ENCODE measurements around the gene VDAC2. TPM values are rescaled to one million over a fixed set of nuclear protein-coding genes. Genes with fewer than 3 reads are reported as not detected.

VDAC2 gene
- total RNA-seq, 4 donors from 2014 or later = 52.1 to 234 (median 149) TPM

DNA sequence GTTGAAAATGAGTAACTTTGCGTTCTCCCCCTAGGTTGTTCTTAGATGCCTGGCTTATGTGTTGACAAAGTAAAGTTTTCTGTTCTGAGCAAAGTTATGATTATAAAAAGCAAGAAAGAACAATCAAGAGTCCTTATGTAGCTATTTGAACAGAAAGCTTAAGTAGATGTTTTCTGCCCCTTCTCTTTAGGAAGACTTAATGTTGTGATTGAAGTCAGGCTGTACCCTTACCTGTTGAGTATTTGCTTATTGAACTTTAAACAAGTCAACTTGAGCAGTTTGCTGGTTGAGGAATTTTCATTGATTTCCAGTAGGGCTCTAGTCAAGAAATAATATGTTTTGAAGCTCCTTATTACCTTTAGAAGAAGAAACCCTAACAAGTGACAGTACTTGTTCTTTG is 33.9 kb upstream of the VDAC2 start:
- peaks cover 0 to 12% (median 0%) of the 10 kb centered on the region in 4 donors for H3K36me3 ChIP-seq
- H3K4me1 ChIP-seq = peaks cover 0 to 17% (median 10%) of the 10 kb centered on the region in 4 donors
- intact Hi-C loops (cut with DNase I; ENCODE audit: low total_unique reads) = no loop called here
- no peaks in the 10 kb centered on the region for H3K27me3 ChIP-seq
- in situ Hi-C loops (cut with MboI; ENCODE audit: low pct_ligation_motif_present in 1 of 4, low pct_unique_long_range_greater_than_20kb in 1 of 4, low sequenced_read_pairs in 3 of 4) = no loop called here
- TF ChIP-seq EP300 (IDR thresholded peaks at IDR 0.05; ENCODE audit: low read depth) = no peak
- TF ChIP-seq POLR2A (IDR thresholded peaks at IDR 0.05) = no peak
- TF ChIP-seq, protein P1, sequence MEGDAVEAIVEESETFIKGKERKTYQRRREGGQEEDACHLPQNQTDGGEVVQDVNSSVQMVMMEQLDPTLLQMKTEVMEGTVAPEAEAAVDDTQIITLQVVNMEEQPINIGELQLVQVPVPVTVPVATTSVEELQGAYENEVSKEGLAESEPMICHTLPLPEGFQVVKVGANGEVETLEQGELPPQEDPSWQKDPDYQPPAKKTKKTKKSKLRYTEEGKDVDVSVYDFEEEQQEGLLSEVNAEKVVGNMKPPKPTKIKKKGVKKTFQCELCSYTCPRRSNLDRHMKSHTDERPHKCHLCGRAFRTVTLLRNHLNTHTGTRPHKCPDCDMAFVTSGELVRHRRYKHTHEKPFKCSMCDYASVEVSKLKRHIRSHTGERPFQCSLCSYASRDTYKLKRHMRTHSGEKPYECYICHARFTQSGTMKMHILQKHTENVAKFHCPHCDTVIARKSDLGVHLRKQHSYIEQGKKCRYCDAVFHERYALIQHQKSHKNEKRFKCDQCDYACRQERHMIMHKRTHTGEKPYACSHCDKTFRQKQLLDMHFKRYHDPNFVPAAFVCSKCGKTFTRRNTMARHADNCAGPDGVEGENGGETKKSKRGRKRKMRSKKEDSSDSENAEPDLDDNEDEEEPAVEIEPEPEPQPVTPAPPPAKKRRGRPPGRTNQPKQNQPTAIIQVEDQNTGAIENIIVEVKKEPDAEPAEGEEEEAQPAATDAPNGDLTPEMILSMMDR (IDR thresholded peaks at IDR 0.05) = no peak
- TF ChIP-seq POLR2AphosphoS5 (IDR thresholded peaks at IDR 0.05) = no peak
- WGBS, 2 donors (ENCODE audit: low coverage in 1 of 2) = 100% methylated on average over 1 of the region's 1 CpG
- H3K9me3 ChIP-seq = no peaks in the 10 kb centered on the region
- H3K4me3 ChIP-seq = no peak overlapping the region
- DNase-seq = no peak
- H3K27ac ChIP-seq = no peak overlapping the region

DNA sequence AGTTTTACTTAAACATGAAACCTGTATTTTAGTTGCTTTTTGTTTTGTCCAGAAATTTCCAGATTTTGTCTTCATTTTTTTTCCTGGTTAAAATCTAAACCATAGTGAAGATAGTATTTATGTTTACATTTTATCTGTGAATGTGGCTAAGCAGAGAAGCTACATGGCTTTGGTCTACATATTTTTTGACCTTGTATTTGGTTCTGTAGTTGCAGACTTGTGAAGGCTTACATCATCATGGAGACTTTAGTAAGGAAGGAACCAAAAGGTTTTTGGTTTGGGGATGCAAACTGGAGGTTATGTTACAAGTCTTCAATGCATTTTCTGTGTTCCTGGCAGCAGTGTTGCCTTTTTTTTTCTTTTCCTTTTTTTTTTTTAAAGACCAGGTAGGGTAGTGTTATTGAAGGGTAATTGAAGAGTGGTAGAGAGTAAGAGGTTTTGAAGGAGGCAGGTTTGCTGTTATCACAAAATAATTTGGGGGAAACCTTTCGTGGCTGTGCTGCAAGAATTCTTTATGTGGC is 30.9 kb upstream of the VDAC2 start:
- no peak overlapping the region for H3K4me3 ChIP-seq
- DNase-seq = no peak
- intact Hi-C loops (cut with DNase I; ENCODE audit: low total_unique reads) = no loop called here
- H3K27ac ChIP-seq = no peak overlapping the region
- H3K27me3 ChIP-seq = no peaks in the 10 kb centered on the region
- H3K4me1 ChIP-seq = peaks cover 0 to 17% (median 10%) of the 10 kb centered on the region in 4 donors
- TF ChIP-seq, protein P1 (IDR thresholded peaks at IDR 0.05) = no peak
- TF ChIP-seq POLR2A (IDR thresholded peaks at IDR 0.05) (no peak), POLR2AphosphoS5 (IDR thresholded peaks at IDR 0.05) (no peak), EP300 (IDR thresholded peaks at IDR 0.05; ENCODE audit: low read depth) (no peak)
- no peaks in the 10 kb centered on the region for H3K9me3 ChIP-seq
- peaks cover 0 to 12% (median 2%) of the 10 kb centered on the region in 4 donors for H3K36me3 ChIP-seq
- 100% methylated on average over 1 of the region's 1 CpG for WGBS, 2 donors (ENCODE audit: low coverage in 1 of 2)
- in situ Hi-C loops (cut with MboI; ENCODE audit: low pct_ligation_motif_present in 1 of 4, low pct_unique_long_range_greater_than_20kb in 1 of 4, low sequenced_read_pairs in 3 of 4) = no loop called here

DNA sequence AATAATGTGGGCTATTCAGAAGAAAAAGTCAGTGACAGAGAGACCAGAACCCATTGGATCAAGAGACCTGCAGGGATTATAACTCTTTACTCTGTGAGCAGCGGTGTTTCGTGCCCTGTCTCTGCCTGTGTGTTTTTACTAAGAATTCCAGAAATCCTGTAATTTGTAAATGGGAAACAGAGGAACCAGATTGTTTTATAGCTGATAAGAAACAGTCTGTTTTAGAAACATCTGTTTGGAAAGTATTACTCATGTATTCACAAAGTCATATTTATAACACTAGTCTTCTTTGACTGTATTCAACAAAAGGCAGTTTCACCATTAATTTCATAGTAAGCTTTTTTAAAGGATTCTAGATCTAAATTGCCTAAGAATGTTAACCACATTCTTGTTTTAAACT is 30.0 kb upstream of the VDAC2 start:
- peaks cover 0 to 12% (median 2%) of the 10 kb centered on the region in 4 donors for H3K36me3 ChIP-seq
- in situ Hi-C loops (cut with MboI; ENCODE audit: low pct_ligation_motif_present in 1 of 4, low pct_unique_long_range_greater_than_20kb in 1 of 4, low sequenced_read_pairs in 3 of 4) (no loop called here), intact Hi-C loops (cut with DNase I; ENCODE audit: low total_unique reads) (no loop called here)
- TF ChIP-seq POLR2AphosphoS5 (IDR thresholded peaks at IDR 0.05) = no peak
- no peak for DNase-seq
- no peaks in the 10 kb centered on the region for H3K27me3 ChIP-seq
- 73% methylated on average over 2 of the region's 2 CpGs; no CpG with 5 or more reads in 1 of the 2 donors for WGBS, 2 donors (ENCODE audit: low coverage in 1 of 2)
- peaks cover 0 to 22% (median 11%) of the 10 kb centered on the region in 4 donors for H3K4me1 ChIP-seq
- peak overlapping the region in 2 of 4 donors; percentile 20 to 22 for H3K27ac ChIP-seq
- no peak overlapping the region for H3K4me3 ChIP-seq
- H3K9me3 ChIP-seq = no peaks in the 10 kb centered on the region

DNA sequence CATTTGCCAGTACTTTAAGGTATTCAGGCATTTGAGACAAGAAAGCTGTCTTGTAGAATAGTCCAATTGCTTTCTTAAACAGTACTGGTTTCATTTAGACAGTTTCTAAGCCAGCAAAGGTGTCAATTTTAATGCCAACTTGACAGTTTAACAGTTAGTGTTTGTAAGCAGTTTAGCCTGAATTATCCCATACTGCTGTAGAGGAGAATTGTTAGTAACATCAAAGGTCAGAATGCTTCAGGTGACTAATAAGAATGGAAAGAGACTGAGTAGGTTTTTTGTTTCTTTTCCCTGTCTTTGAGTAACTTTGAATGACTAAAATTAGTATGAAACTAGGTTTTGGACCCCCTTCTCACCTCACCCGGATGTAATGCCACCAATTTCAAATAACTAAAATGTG is 29.5 kb upstream of the VDAC2 start:
- H3K9me3 ChIP-seq = no peaks in the 10 kb centered on the region
- in situ Hi-C loops (cut with MboI; ENCODE audit: low pct_ligation_motif_present in 1 of 4, low pct_unique_long_range_greater_than_20kb in 1 of 4, low sequenced_read_pairs in 3 of 4) = no loop called here
- TF ChIP-seq, protein P1 (IDR thresholded peaks at IDR 0.05) = no peak
- TF ChIP-seq POLR2A (IDR thresholded peaks at IDR 0.05) = no peak
- no peak for TF ChIP-seq POLR2AphosphoS5 (IDR thresholded peaks at IDR 0.05)
- no peak for TF ChIP-seq EP300 (IDR thresholded peaks at IDR 0.05; ENCODE audit: low read depth)
- DNase-seq = no peak
- H3K27ac ChIP-seq = peak overlapping the region in 2 of 4 donors; percentile 20 to 22
- no peak overlapping the region for H3K4me3 ChIP-seq
- 11 to 61% methylated on average over 1 of the region's 1 CpG for WGBS, 2 donors (ENCODE audit: low coverage in 1 of 2)
- peaks cover 0 to 11% (median 2%) of the 10 kb centered on the region in 4 donors for H3K36me3 ChIP-seq
- H3K27me3 ChIP-seq = no peaks in the 10 kb centered on the region
- intact Hi-C loops (cut with DNase I; ENCODE audit: low total_unique reads) = no loop called here
- H3K4me1 ChIP-seq = peaks cover 0 to 26% (median 15%) of the 10 kb centered on the region in 4 donors
